CD4-positive, alpha-beta T cell treated with Interferon alpha-2 for 1 hour (primary cell): ENCODE data around the gene MUS81.
A peak's percentile ranks its signal among the peaks of the same experiment; 100 is the strongest.

ENCODE experiments used
- DNase-seq, 2 donors: peaks; one replicate each; pipeline ENCODE4 v3.0.0-alpha.2; 2020 to 2022

Gene MUS81

GRCh38 chr11:65873318-65874156 lies 13.3 kb downstream of the MUS81 start:
- DNase-seq: peak; percentile 95 to 98

GRCh38 chr11:65879617-65880016 lies 19.4 kb downstream of the MUS81 start, which contains the start of gene CTSW:
CTSW (plus strand) TSS chr11:65879837; CDS start chr11:65879855, 18 bp downstream.
- peak; percentile 44 to 66 for DNase-seq

GRCh38 chr11:65880027-65880426 lies 19.8 kb downstream of the MUS81 start:
- DNase-seq: no peak

GRCh38 chr11:65880844-65881421 lies 20.7 kb downstream of the MUS81 start:
- peak in 1 of 2 donors; percentile 43 for DNase-seq

DNA sequence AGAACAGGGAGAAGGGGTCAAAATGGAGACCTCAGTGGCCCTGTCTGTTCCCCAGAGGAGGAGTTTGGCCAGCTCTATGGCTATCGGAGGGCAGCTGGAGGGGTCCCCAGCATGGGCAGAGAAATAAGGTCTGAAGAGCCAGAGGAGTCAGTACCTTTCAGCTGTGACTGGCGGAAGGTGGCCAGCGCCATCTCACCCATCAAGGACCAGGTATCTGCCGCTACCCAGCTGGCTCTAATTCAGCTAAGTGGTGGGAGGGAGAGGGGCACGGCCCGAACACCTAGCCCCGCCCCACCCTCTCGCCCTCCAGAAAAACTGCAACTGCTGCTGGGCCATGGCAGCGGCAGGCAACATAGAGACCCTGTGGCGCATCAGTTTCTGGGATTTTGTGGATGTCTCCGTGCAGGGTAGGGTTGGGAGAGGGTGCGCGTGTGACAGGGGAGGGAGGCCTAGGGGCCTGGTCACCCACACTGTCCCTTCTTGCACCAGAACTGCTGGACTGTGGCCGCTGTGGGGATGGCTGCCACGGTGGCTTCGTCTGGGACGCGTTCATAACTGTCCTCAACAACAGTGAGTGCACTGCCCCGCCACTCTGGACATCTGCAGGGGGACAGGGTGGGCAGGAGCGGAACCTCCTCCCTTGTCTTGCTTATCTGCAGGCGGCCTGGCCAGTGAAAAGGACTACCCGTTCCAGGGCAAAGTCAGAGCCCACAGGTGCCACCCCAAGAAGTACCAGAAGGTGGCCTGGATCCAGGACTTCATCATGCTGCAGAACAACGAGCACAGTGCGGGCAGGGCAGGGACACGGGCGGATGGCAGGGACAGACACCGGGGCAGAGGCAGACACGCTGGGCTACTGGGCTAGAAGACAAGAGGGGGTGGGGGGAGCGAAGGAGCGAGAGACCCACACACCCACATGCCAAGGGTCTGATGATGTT lies 22.2 kb downstream of the MUS81 start:
- no peak for DNase-seq

DNA sequence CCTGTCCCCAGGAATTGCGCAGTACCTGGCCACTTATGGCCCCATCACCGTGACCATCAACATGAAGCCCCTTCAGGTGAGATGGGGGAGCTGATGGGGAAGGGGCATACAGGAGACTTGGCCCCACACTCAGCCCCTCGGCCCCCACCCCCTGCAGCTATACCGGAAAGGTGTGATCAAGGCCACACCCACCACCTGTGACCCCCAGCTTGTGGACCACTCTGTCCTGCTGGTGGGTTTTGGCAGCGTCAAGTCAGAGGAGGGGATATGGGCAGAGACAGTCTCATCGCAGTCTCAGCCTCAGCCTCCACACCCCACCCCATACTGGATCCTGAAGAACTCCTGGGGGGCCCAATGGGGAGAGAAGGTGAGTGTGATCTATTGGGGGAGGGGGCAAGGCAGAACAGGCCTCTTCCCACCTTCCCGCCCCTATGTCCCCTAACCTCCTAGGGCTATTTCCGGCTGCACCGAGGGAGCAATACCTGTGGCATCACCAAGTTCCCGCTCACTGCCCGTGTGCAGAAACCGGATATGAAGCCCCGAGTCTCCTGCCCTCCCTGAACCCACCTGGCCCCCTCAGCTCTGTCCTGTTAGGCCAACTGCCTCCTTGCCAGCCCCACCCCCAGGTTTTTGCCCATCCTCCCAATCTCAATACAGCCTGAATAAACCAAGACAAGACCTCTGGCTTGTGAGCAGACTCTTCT lies 23.0 kb downstream of the MUS81 start:
- DNase-seq: no peak

DNA sequence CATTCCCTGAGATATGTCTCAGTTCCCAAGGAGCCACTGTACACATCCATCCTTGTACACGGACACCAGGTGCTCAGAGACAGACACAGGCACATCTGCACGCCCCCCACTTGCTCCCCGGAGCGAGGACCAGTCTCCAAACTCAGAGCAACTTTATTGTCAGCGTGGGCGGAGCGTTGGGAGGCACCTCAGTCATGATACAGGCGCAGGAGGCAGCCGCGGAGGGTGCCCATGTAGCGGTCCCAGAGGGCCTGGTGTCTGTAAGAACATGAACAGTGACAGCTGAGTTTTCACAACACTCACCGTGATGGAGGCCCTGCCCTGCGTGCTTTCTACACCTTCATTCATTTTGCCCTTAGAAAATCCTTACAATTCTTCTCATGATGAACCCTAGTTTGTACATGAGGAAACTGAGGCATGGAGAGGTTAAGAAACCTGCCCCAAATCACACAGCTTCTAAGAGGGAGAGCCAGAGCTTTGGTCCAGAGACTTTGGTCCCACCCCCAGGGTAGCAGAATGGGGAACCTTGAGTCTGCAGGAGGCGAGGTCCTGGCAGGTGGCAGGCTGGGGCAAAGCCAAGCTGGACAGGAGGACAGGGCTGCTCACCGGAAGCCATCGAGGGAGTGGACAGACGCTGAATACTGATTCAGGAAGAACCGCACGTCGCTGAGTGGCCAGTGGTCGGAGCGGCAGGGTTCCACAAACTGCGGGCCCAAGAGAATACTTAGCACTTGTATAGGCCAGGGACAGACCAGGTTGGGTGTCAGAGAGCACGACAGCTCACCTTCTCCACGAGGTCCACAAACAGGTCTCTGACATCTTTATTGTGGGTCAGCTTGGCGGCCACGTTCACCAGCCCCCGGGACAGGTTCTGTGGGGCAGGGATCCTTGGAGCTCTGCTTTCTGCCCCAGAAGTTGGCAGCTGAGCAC lies 23.8 kb downstream of the MUS81 start:
- DNase-seq: no peak

DNA sequence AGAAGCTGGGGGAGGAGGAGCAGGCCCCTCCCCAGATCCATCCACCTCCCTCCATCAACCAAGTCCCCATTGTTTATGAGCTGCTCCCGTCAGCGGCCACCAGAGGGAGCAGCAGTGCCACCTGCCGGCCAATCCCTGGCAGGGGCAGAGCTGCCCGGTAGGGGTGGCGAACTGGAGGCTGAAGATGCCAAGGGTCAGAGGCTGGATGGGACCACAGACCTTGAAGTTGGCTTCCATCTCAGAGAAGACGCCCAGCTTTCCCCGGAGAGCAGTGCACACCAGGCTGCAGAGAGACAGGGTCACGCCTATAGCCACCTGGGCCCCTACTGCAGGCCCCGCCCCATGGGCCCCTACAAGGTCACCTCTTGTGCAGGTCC lies 24.5 kb downstream of the MUS81 start:
- DNase-seq: peak; percentile 81 to 88

DNA sequence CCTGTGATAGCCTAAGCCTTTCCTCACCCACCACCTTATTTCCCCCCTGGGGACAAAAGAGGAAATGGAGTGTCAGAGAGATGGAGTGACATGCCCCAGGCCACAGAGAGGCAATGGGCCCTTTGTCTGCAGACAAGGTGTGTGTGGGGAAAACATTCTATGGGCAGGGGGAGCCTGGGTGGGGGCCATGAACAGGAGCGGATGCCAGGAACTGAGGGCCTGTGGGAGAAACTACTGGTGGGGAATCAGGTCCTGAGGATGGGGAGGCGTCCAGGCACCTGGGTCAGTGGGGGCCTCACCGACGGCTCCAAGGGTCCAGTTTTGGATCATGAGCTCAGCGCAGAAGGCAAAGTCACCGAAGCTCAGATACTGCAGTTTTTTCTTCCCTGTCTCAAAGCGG lies 25.0 kb downstream of the MUS81 start:
- DNase-seq: no peak

DNA sequence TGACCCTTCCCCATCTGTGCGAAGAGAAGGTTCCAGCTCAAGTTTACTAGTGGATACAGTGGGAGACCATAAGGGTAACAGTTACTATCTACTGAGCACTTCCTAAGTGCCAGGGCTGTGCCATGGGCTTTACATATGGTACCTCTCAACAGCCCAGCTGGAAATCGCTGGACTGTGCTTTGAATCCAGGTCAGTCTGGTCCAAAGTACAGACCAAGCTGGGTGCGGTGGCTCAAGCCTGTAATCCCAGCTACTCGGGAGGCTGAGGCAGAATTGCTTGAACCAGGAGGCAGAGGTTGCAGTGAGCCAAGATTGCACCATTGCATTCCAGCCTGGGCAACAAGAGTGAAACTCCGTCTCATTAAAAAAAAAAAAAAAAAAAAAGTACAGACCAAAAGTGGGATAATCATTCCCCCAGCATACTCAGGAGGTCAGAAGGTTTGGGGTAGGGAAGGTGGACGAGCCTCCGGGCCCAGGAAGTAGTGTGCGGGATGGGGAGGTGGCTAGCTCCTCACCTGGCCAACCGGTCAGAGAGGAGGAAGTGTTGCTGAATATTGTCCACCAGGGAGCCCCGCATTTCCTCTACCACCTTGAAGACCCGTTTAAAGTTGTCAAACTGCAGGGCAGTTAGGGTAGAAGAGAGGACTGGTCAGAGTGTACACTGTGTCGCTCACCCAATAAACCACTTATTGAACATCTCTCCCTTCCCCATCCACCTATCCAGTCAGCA lies 25.7 kb downstream of the MUS81 start:
- DNase-seq: no peak

DNA sequence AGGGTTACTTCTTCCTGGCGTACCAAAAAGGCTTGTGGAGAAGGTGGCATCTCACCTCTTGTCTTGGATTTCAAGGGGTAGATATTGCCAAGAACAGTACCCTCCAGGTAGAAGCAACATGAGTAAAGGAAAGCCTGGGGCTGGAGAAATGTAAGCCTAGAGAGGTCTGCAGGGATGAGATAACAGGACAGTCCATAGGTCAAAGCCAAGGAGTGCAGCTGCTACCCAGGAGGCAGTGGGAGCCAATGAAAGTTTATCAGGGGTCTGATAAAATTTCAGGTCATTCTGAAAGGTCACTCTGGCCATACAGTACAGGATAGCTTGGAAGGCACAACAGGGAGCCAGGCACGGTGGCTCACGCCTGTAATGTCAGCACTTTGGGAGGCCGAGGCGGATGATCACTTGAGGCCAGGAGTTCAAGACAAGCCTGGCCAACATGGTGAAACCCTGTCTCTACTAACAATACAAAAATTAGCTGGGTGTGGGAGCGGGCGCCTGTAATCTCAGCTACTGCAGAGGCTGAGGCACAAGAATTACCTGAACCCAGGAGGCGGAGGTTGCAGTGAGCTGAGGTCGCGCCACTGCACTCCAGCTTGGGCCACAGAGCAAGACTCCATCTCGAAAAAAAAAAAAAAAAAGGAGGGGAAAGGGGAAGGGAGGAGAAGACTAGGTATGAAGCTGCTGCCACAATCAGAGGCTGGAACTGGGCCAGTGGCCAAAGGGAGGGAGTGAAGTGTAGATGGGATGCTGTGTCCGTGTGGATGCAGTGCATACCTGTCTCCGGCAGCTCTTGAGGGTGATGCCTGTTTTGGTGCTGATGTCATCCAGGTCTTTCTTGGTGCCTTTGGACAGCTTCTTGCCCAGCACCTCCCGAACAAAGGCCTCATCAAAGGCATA lies 26.8 kb downstream of the MUS81 start:
- DNase-seq: no peak

- no peak for DNase-seq
These were observed 27.5 kb downstream of the MUS81 start for GRCh38 chr11:65887723-65888162.

DNA sequence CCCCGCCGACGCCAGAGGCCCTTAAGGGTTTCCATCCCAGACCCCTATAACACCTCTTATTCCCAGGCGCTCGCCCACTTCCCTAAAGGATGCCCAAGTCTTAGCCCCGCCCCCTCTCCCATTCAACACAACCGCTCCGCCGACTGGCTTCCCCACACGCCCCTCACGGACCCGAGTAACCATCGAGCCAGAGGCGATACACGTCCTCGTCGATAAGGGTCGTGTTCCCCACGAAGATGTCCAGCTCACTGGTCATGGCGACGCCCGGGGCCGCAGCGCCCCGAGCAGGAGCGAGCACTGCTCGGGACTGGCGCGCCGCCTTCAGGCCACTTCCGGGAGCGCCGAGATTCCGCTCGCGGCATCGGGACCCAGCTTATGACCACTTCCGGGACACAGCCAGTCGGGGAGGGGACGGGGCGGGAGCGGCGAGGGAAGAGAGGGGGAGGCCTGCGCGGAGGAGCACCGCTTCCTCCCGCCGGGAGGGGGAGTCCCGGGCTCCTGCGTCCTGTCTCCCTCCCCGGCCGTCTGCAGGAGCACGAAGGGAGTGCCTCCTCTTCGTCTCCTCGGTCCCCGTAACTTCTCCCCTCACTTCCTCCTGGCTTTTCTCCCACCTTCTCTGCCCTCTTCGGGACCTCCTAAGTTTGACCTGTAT lies 28.1 kb downstream of the MUS81 start, which contains the start of gene FIBP:
TSS of gene FIBP (minus strand) at position 309 of the 652 bp plus-strand sequence. CDS start at position 256, 53 bp downstream.
- peak; percentile 96 to 97 for DNase-seq

DNA sequence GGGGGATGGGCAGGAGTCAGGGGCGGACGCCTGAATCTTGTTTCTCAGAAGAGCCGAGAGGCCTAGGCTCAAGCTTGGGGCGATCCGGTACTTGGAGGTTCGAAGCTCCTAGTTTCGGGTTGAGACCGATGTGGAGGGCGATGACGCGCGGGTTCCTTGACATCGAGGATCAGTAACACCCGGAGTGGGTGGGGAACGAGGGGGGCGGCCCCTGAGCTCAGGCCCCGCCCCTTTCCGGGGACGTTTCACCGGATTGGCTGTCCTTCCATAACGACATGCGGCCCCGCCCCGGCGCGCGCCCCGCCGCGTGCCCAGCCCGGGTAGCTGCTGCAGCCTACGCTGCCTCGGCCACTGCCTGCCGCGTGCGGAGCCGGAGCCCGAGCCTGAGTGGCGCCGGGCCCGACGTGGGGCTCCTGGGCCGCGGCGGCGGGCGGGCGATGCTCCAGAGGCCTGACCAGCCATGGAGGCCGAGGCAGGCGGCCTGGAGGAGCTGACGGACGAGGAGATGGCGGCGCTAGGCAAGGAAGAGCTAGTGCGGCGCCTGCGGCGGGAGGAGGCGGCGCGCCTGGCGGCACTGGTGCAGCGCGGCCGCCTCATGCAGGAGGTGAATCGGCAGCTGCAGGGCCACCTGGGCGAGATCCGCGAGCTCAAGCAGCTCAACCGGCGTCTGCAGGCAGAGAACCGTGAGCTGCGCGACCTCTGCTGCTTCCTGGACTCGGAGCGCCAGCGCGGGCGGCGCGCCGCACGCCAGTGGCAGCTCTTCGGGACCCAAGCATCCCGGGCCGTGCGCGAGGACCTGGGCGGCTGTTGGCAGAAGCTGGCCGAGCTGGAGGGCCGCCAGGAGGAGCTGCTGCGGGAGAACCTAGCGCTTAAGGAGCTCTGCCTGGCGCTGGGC lies 30.3 kb downstream of the MUS81 start, which contains the start of gene CCDC85B:
TSS of gene CCDC85B (plus strand) at position 350 of the 895 bp plus-strand sequence. CDS start at position 461, 111 bp downstream.
- peak; percentile 99 for DNase-seq

DNA sequence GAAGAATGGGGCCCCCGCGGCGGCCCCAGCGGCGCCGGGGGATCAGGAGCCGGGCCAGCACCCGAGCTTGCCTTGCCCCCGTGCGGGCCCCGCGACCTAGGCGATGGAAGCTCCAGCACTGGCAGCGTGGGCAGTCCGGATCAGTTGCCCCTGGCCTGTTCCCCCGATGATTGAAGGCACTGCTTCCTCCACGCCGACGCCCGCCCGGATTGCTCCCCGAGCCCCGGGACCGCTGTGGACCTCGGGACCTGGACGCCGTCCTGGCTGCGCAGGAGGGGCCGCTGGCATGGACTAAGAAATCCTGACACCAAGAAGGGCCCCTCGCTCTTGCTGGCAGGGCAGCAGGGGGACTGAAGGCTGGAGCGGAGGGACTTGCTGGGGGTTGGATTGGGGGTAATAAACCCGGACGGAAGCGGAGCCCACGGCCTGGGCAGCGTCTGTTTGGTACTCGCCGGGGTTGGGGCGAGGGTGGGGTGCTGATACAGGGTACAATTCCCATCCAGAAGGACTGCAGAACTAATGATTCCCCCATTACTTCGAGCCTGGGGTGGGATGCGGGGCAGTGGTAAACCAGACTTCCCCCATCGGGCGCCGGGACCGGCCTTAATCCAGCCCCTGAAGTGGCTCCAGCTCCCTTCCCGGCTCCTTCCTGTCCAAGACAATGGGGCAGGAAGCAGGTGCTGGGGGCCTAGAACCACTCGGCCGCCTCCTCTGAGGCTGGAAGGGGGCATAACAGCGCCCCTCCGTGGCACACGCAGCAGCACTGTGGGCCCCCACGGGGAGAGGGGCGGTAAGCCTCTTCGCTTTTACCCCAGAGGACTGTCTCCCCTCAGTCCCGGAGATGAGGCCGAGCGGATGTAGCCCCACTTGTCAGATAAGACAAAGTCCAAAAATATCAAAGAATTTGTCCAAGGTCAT lies 31.2 kb downstream of the MUS81 start:
- peak; percentile 31 to 53 for DNase-seq

DNA sequence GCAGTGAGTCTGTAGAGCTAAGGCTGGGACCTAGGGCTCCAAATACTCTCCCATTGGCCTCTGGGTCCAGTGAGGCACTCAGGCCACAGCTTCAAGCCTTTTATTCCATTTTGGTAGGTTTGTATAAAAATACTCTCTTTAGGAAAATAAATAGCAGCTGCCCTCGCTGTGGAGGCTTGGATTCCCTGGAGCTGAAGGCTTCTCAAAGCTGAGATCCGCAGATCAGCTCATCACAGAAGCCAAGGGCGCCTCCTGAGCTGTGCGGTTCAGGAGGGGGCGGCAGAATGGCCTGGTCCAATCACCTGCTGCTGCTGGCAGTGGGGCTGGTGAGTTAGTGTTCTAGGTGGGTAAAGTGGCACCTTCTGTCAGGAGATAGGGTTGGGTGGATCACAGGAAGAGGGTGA lies 31.9 kb downstream of the MUS81 start:
- DNase-seq: peak in 1 of 2 donors; percentile 53
